ENCODE measurements around the gene CLCF1. TPM values are rescaled to one million over a fixed set of nuclear protein-coding genes. Genes with fewer than 3 reads are reported as not detected.

CLCF1 gene
- total RNA-seq, 1 donor from 2014 or later = 0.63 TPM

DNA sequence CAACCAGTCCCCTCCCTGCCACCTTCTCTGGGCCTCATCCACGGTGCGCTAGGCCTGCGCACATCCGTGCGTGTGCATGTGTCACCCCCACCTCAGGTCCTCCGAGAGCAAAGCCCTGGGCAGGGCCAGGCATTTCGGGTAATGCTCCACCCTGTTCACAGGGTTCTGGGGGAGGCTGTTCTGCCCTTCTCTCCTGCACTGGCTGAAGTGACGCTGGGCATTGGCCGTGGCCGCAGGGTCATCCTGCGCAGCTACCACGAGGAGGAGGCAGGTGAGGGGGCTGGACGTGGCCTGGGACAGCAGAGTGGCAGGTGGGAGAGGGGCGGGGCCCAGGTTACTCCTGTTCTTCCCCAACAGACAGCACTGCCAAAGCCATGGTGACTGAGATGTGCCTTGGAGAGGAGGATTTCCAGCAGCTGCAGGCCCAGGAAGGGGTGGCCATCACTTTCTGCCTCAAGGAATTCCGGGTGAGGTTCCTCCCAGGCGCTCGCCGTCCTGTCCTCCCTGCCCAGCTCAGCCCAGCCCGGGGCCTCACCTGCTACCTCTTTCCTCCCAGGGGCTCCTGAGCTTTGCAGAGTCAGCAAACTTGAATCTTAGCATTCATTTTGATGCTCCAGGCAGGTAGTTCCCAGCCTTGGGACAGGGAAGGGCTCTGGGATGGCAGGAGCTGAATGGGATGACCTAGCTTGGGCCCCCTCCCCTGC is 22.3 kb upstream of the CLCF1 start:
- no peaks in the 10 kb centered on the region for H3K9me3 Mint-ChIP-seq
- no peak overlapping the region for H3K27ac Mint-ChIP-seq
- intact Hi-C loops (cut with micrococcal nuclease) = no loop called here
- H3K4me1 Mint-ChIP-seq = peaks cover 40% of the 10 kb centered on the region
- H3K27me3 Mint-ChIP-seq = no peaks in the 10 kb centered on the region
- no peak overlapping the region for H3K4me3 Mint-ChIP-seq
- DNase-seq = no peak
- peaks cover 43% of the 10 kb centered on the region for H3K36me3 Mint-ChIP-seq (ENCODE audit: low read depth)

- H3K9me3 Mint-ChIP-seq = no peaks in the 10 kb centered on the region
- H3K4me3 Mint-ChIP-seq = peak overlapping the region; percentile 90
- no peak for DNase-seq
- peaks cover 32% of the 10 kb centered on the region for H3K36me3 Mint-ChIP-seq (ENCODE audit: low read depth)
- H3K27ac Mint-ChIP-seq = peak overlapping the region; percentile 72
- intact Hi-C loops (cut with micrococcal nuclease) = no loop called here
- no peaks in the 10 kb centered on the region for H3K27me3 Mint-ChIP-seq
- peaks cover 40% of the 10 kb centered on the region for H3K4me1 Mint-ChIP-seq
Measured at GRCh38 chr11:67393990-67394389, 20.6 kb upstream of the CLCF1 start.

- Mint-ChIP-seq H3K36me3 (ENCODE audit: low read depth) (peaks cover 30% of the 10 kb centered on the region), H3K27me3 (no peaks in the 10 kb centered on the region), H3K4me1 (peaks cover 39% of the 10 kb centered on the region), H3K9me3 (no peaks in the 10 kb centered on the region), H3K4me3 (peak overlapping the region; percentile 90), H3K27ac (peak overlapping the region; percentile 72)
- no peak for DNase-seq
- intact Hi-C loops (cut with micrococcal nuclease) = no loop called here
Measured at GRCh38 chr11:67393437-67393836, 20.0 kb upstream of the CLCF1 start.

DNA sequence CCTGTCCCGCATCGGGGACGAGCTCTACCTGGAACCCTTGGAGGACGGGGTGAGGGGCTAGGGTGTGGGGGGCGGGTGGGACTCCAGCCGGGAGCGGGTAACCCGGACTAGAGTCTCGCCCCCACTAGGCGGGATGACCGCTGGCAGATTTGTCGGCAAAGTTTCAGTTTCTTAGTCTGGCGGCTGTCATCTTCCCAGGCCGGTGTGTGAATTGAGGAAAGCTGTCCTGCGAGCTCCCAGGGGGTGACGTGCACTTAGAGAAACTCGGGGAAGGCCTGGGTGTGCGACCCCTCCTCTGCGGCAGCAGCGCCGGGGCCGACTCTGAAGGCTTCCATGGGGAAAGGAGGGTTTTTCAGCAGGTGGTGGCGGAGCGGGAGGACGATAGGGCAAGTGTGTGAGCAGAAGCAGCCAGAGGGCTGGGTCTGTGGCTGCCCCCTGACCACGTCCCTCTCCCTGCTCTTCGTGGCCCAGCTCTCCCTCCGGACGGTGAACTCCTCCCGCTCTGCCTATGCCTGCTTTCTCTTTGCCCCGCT is 18.9 kb upstream of the CLCF1 start:
- Mint-ChIP-seq H3K27me3 (no peaks in the 10 kb centered on the region), H3K4me1 (peaks cover 35% of the 10 kb centered on the region), H3K4me3 (peak overlapping the region; percentile 90), H3K27ac (peak overlapping the region; percentile 80), H3K36me3 (ENCODE audit: low read depth) (peaks cover 19% of the 10 kb centered on the region), H3K9me3 (no peaks in the 10 kb centered on the region)
- DNase-seq = no peak
- intact Hi-C loops (cut with micrococcal nuclease) = loop anchor here (1.0 kb wide), 1 partner anchor 9 kb away; the partner anchor contains the start of gene PPP1CA

DNA sequence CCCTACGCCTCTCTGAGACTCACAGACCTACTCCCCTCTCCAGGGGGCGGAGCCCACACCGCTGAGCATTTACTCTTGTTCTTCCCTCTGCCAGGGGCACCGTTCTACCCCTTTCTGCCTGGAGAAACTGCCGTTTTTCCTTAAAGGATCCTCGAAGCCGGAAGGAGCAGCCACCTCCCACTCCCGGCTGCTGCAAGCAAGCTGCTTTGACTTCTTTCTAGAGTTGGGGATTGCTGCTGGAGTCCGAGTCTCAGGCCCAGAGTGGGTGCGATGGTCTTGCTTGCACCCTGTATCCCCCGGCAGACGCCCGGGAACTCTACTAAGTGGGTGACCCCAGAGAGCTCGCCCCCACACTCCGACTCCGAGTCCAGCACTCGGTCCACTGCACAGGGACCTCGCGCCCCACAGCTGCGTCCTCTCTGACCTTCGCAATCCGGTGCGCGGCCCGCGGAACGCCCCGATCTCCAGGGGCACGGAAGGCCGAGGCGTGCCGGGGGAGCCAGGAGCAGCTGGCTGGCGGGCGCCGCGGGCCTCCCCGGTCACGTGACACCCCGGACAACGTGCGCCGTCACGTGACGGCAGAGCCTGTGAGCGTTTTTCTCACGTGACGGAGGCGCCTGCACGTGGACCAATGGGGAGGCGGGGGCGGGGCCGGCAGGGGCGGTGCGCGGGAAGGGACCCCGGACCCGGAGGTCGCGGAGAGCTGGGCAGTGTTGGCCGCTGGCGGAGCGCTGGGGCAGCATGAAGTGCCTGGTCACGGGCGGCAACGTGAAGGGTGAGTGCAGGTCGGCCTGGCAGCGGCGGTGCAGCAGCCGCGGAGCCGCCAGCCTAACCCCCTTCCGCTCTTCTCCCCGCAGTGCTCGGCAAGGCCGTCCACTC is 18.1 kb upstream of the CLCF1 start, which contains the start of gene RAD9A:
RAD9A (plus strand) TSS at position 683 of the 879 bp plus-strand sequence; CDS start at position 742, 59 bp downstream.
- no peaks in the 10 kb centered on the region for H3K27me3 Mint-ChIP-seq
- H3K36me3 Mint-ChIP-seq (ENCODE audit: low read depth) = peaks cover 15% of the 10 kb centered on the region
- H3K4me3 Mint-ChIP-seq = peak within 1 kb of the TSS; percentile 90
- H3K9me3 Mint-ChIP-seq = no peaks in the 10 kb centered on the region
- peak; percentile 97 for DNase-seq
- H3K4me1 Mint-ChIP-seq = peaks cover 31% of the 10 kb centered on the region
- intact Hi-C loops (cut with micrococcal nuclease) = loop anchor here (1.0 kb wide), 1 partner anchor 10 kb away; the partner anchor contains the start of gene PPP1CA
- H3K27ac Mint-ChIP-seq = peak within 1 kb of the TSS; percentile 80

- peaks cover 9% of the 10 kb centered on the region for H3K36me3 Mint-ChIP-seq (ENCODE audit: low read depth)
- H3K27ac Mint-ChIP-seq = peak overlapping the region; percentile 72
- H3K27me3 Mint-ChIP-seq = peaks cover 2% of the 10 kb centered on the region
- DNase-seq = no peak
- peaks cover 27% of the 10 kb centered on the region for H3K4me1 Mint-ChIP-seq
- peak overlapping the region; percentile 90 for H3K4me3 Mint-ChIP-seq
- no peaks in the 10 kb centered on the region for H3K9me3 Mint-ChIP-seq
- intact Hi-C loops (cut with micrococcal nuclease) = no loop called here
Measured at GRCh38 chr11:67390947-67391303, 17.5 kb upstream of the CLCF1 start.

DNA sequence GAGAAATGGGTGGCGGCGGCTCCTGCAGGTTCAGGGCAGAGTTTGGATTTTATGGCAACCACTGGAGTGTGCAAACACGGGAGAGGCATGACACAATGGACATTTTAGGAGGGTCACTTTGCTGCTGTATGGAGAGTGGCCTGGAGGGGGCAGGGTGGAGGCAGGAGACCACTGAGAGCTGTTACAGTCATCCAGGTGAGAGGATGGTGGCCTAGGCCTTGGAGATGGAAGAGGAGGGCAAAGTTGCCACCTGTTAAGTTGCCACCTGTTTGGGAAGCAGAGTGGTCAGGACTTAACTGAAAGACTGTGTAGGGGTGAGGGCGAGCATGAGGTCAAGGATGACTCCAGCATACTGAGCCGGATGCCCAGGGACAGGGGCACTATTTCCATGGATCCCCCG is 16.1 kb upstream of the CLCF1 start:
- H3K4me3 Mint-ChIP-seq = peak overlapping the region; percentile 62
- H3K27me3 Mint-ChIP-seq = peaks cover 10% of the 10 kb centered on the region
- peaks cover 8% of the 10 kb centered on the region for H3K36me3 Mint-ChIP-seq (ENCODE audit: low read depth)
- H3K9me3 Mint-ChIP-seq = no peaks in the 10 kb centered on the region
- DNase-seq = peak; percentile 87
- intact Hi-C loops (cut with micrococcal nuclease) = loop anchor here (1.0 kb wide), 1 partner anchor 117 kb away; no protein-coding TSS in a partner anchor
- peaks cover 27% of the 10 kb centered on the region for H3K4me1 Mint-ChIP-seq
- H3K27ac Mint-ChIP-seq = peak overlapping the region; percentile 40

- H3K9me3 Mint-ChIP-seq = no peaks in the 10 kb centered on the region
- H3K27me3 Mint-ChIP-seq = peaks cover 14% of the 10 kb centered on the region
- DNase-seq = no peak
- H3K36me3 Mint-ChIP-seq (ENCODE audit: low read depth) = no peaks in the 10 kb centered on the region
- H3K4me3 Mint-ChIP-seq = no peak overlapping the region
- intact Hi-C loops (cut with micrococcal nuclease) = no loop called here
- H3K4me1 Mint-ChIP-seq = peaks cover 17% of the 10 kb centered on the region
- H3K27ac Mint-ChIP-seq = no peak overlapping the region
Measured at GRCh38 chr11:67387518-67387917, 14.1 kb upstream of the CLCF1 start.

GRCh38 chr11:67387069-67387468 is 13.7 kb upstream of the CLCF1 start:
- Mint-ChIP-seq H3K36me3 (ENCODE audit: low read depth) (no peaks in the 10 kb centered on the region), H3K4me3 (no peak overlapping the region), H3K27me3 (peaks cover 17% of the 10 kb centered on the region), H3K27ac (no peak overlapping the region), H3K4me1 (peaks cover 17% of the 10 kb centered on the region), H3K9me3 (no peaks in the 10 kb centered on the region)
- intact Hi-C loops (cut with micrococcal nuclease) = no loop called here
- DNase-seq = no peak

- no peak for DNase-seq
- H3K9me3 Mint-ChIP-seq = no peaks in the 10 kb centered on the region
- H3K27ac Mint-ChIP-seq = no peak overlapping the region
- intact Hi-C loops (cut with micrococcal nuclease) = no loop called here
- no peaks in the 10 kb centered on the region for H3K36me3 Mint-ChIP-seq (ENCODE audit: low read depth)
- H3K27me3 Mint-ChIP-seq = peaks cover 21% of the 10 kb centered on the region
- no peak overlapping the region for H3K4me3 Mint-ChIP-seq
- peaks cover 11% of the 10 kb centered on the region for H3K4me1 Mint-ChIP-seq
Measured at GRCh38 chr11:67384851-67385366, 11.5 kb upstream of the CLCF1 start.

DNA sequence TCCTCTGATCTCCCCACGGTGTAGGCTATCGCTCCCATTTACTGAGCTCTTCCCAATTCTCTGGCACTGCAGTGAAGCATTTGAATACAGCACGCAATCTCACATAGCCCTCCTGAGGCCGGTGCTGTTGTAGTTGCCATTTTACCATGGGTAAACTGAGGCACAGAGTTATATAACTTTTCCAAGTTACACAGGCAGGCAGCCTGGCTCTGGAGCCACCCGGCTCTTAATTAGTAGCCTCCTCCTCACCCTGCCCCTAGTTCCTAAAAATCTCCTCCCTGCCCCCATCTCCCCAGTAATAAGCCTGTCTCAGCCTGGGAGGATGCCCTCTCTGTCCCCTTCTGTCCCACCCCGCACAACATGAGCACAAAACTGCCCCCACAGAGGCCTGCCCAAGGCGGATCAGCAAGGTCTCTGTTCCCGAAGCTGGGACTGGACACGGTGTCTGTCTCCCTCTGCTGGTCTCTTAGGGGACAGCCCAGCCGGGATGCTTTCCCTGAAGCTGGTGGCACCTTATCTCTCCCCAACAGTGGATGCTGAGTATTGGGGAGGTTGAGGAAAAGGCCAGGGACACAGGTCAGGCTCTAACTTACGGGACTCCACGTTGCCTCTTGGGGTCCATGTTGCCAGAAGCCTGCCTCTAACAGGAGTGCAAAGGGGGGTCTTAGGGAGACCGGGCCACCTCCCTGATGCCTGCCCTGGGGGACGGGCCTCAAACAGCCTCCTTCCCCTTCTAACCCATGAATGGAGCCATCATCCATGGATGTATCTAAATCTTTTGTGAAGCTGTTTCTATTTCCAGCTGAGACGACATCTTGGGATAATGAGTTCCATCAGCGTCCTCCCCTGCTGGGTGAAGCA is 9.1 kb upstream of the CLCF1 start:
- peak; percentile 95 for DNase-seq
- intact Hi-C loops (cut with micrococcal nuclease) = loop anchor here (1.0 to 2.0 kb wide), 4 partner anchors 25 to 302 kb away; partner anchors contain the start of gene POLD4
- Mint-ChIP-seq H3K36me3 (ENCODE audit: low read depth) (no peaks in the 10 kb centered on the region), H3K4me1 (peaks cover 2% of the 10 kb centered on the region), H3K9me3 (no peaks in the 10 kb centered on the region), H3K27ac (no peak overlapping the region), H3K27me3 (peaks cover 23% of the 10 kb centered on the region), H3K4me3 (no peak overlapping the region)

- Mint-ChIP-seq H3K9me3 (no peaks in the 10 kb centered on the region), H3K4me1 (peaks cover 2% of the 10 kb centered on the region), H3K4me3 (no peak overlapping the region), H3K27ac (no peak overlapping the region), H3K27me3 (peaks cover 31% of the 10 kb centered on the region), H3K36me3 (ENCODE audit: low read depth) (no peaks in the 10 kb centered on the region)
- intact Hi-C loops (cut with micrococcal nuclease) = no loop called here
- no peak for DNase-seq
Measured at GRCh38 chr11:67381244-67381972, 8.0 kb upstream of the CLCF1 start.
